Measurements from ENCODE around the gene P4HB. TPM values are rescaled to one million over a fixed set of nuclear protein-coding genes. Genes with fewer than 3 reads are reported as not detected.

P4HB gene
- total RNA-seq, 2 experiments from 2014 or later, result 223 to 233 TPM

DNA sequence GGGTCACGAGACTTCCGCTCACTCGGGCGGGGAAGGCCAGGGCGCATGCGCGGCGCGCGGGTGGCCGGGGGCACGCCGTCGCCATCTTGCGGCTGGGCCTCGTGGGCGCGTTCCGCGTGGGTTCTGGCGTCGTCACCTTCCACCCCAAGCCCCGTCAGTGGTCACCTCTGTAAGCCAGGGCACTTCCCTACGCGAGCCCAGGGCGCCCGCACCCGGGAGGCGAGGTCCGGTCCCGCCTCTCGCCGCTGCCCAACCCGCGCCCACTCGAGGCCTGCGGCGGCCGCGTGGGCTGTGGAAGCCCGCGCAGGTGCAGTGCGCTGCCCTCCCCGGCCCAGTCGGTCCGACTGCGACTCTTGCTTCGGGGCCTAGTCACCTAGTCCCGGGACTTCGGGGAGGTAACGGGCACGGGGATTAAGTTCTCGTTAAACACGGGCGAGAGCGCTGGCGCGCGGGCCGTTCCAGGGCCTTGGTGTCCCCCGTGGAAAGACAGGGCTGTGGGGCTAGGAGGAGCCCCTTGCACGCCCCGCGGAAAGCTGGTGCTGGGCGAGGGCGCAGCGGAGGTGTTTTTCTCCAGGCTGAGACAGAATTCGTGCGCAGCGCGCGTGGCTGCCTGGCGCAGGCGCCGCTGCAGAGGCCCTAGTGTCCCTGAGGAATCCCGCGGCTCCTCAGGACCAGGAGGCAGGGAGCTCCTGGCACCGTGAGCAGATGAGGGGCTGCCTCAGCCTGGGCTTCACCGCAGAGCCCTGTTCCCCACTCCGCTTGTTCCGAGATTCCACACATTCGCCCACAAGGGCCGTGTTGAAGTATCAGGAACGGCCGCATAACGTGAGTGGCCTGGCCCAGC, 11.3 kb upstream of the P4HB start:
- POLR2A ChIA-PET, result interaction anchor here (0.6 to 4.6 kb wide), 15 partner anchors 9 to 547 kb away, joined by 3 to 63 read pairs (median 4); partner anchors contain the start of genes ALYREF, ANAPC11, ARL16 and DCXR
- TF ChIP-seq, protein P1, sequence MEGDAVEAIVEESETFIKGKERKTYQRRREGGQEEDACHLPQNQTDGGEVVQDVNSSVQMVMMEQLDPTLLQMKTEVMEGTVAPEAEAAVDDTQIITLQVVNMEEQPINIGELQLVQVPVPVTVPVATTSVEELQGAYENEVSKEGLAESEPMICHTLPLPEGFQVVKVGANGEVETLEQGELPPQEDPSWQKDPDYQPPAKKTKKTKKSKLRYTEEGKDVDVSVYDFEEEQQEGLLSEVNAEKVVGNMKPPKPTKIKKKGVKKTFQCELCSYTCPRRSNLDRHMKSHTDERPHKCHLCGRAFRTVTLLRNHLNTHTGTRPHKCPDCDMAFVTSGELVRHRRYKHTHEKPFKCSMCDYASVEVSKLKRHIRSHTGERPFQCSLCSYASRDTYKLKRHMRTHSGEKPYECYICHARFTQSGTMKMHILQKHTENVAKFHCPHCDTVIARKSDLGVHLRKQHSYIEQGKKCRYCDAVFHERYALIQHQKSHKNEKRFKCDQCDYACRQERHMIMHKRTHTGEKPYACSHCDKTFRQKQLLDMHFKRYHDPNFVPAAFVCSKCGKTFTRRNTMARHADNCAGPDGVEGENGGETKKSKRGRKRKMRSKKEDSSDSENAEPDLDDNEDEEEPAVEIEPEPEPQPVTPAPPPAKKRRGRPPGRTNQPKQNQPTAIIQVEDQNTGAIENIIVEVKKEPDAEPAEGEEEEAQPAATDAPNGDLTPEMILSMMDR (IDR thresholded peaks at IDR 0.05), result peak; percentile 49
- no peaks in the 10 kb centered on the region for H3K27me3 Mint-ChIP-seq
- peak overlapping the region; percentile 83 for H3K4me3 ChIP-seq (ENCODE audit: low read length)
- peaks cover 49% of the 10 kb centered on the region for H3K36me3 Mint-ChIP-seq (ENCODE audit: low read depth)
- H3K27me3 ChIP-seq (ENCODE audit: control insufficient read depth in 1 of 2, insufficient read depth in 2 of 2, low read length in 2 of 2), result peaks cover 0 to 3% of the 10 kb centered on the region in 2 experiments
- DNase-seq (peak; percentile 91 to 98 (median 96)), ATAC-seq (ENCODE audit: poor library complexity) (peak; percentile 39)
- H3K9me3 ChIP-seq (ENCODE audit: control insufficient read depth in 1 of 2, insufficient read depth in 1 of 2, low read length in 2 of 2), result peaks cover 0 to 3% of the 10 kb centered on the region in 2 experiments
- H3K9me3 Mint-ChIP-seq, result no peaks in the 10 kb centered on the region
- intact Hi-C loops (cut with DNase I, micrococcal nuclease), result loop anchor here (1.0 to 5.0 kb wide), 7 partner anchors 10 to 586 kb away; partner anchors contain the start of genes CENPX (in 2 of the 2), LRRC45 (in 2 of the 2), ALYREF (in 1 of the 2) and ANAPC11 (in 1 of the 2)
- peak overlapping the region; percentile 95 to 98 for H3K27ac ChIP-seq (ENCODE audit: low read depth in 1 of 2, low read length in 2 of 2)
- CTCF ChIA-PET, result interaction anchor here (1.4 kb wide), 1 partner anchor 9 kb away, joined by 4 read pairs; no protein-coding TSS in a partner anchor
- peaks cover 43% of the 10 kb centered on the region for H3K4me1 Mint-ChIP-seq (ENCODE audit: low read depth)
- peak overlapping the region; percentile 95 for H3K27ac Mint-ChIP-seq
- H3K4me3 Mint-ChIP-seq, result peak overlapping the region; percentile 90
- H3K36me3 ChIP-seq (ENCODE audit: insufficient read depth, low read length), result peaks cover 29% of the 10 kb centered on the region
- H3K4me1 ChIP-seq (ENCODE audit: insufficient read depth, low read length), result peaks cover 57% of the 10 kb centered on the region

DNA sequence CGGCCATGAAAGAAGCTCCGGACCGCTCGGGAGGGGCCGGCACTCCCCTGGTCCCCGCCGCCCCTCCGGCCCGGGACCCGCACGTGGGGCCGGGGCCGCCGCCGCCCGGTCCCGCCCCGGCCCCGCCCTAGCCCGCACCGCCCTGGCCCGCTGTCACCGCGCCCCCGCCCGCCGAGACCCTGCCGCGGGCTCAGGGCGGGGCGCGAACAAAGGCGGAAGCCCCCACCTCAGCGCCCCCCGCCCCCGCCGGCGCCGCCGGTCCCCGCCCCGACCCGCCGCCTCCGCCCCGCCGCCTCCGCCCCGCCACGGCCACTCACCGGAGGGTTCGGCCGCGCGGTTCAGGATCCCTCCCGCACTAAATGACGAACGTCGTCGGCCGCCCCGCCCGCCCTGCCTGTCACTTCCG, 10.6 kb upstream of the P4HB start, which contains the start of gene ARHGDIA:
ARHGDIA (minus strand) TSS at position 357 of the 406 bp plus-strand sequence. CDS start 1,407 bp downstream, outside the sequence.
- Histone ChIP-seq H3K27ac (ENCODE audit: low read depth in 1 of 2, low read length in 2 of 2) (peak within 1 kb of the TSS; percentile 95 to 98), H3K9me3 (ENCODE audit: control insufficient read depth in 1 of 2, insufficient read depth in 1 of 2, low read length in 2 of 2) (peaks cover 0 to 3% of the 10 kb centered on the region in 2 experiments), H3K4me1 (ENCODE audit: insufficient read depth, low read length) (peaks cover 62% of the 10 kb centered on the region), H3K36me3 (ENCODE audit: insufficient read depth, low read length) (peaks cover 32% of the 10 kb centered on the region), H3K27me3 (ENCODE audit: control insufficient read depth in 1 of 2, insufficient read depth in 2 of 2, low read length in 2 of 2) (peaks cover 0 to 3% of the 10 kb centered on the region in 2 experiments), H3K4me3 (ENCODE audit: low read length) (peak within 1 kb of the TSS; percentile 86)
- Mint-ChIP-seq H3K27me3 (no peaks in the 10 kb centered on the region), H3K27ac (peak within 1 kb of the TSS; percentile 95), H3K36me3 (ENCODE audit: low read depth) (peaks cover 55% of the 10 kb centered on the region), H3K4me1 (ENCODE audit: low read depth) (peaks cover 45% of the 10 kb centered on the region), H3K4me3 (peak within 1 kb of the TSS; percentile 90), H3K9me3 (no peaks in the 10 kb centered on the region)
- peak; percentile 63 for ATAC-seq (ENCODE audit: poor library complexity)
- POLR2A ChIA-PET, result interaction anchor here (0.6 to 4.6 kb wide), 12 partner anchors 9 to 548 kb away, joined by 3 to 63 read pairs (median 6); partner anchors contain the start of genes ALYREF, ANAPC11, MAFG and MCRIP1
- CTCF ChIA-PET, result interaction anchor here (1.4 kb wide), 1 partner anchor 9 kb away, joined by 4 read pairs; no protein-coding TSS in a partner anchor
- TF ChIP-seq, protein P1 (IDR thresholded peaks at IDR 0.05), result no peak
- DNase-seq, result no peak
- intact Hi-C loops (cut with DNase I, micrococcal nuclease), result loop anchor here (1.0 to 5.0 kb wide), 7 partner anchors 10 to 586 kb away; partner anchors contain the start of genes CENPX (in 2 of the 2), LRRC45 (in 2 of the 2), ALYREF (in 1 of the 2) and ANAPC11 (in 1 of the 2)

All from CD4-positive, alpha-beta T cell (primary cell).